Measurements from ENCODE around the gene NFE2L3. TPM values are rescaled to one million over a fixed set of nuclear protein-coding genes. Genes with fewer than 3 reads are reported as not detected.

Gene NFE2L3
- total and polyA plus RNA-seq, 2 donors (not counting 1 experiment from before 2014, with no cell fraction given) = 1.4 to 1.6 TPM

- TF ChIP-seq CTCF (IDR thresholded peaks at IDR 0.05) = no peak
- no peak for TF ChIP-seq EZH2 (IDR thresholded peaks at IDR 0.05; ENCODE audit: borderline replicate concordance, insufficient read depth, low read depth, low read length, poor library complexity, severe bottlenecking)
- ChIA-PET CTCF (interaction anchor here (0.5 to 9.6 kb wide), 35 partner anchors 9 to 542 kb away, joined by 3 to 114 read pairs (median 5); partner anchors contain the start of genes NFE2L3 and SNX10), POLR2A (interaction anchor here (0.5 to 2.9 kb wide), 6 partner anchors 9 to 200 kb away, joined by 3 to 14 read pairs (median 4); partner anchors contain the start of gene NFE2L3)
- peak overlapping the region; percentile 100 for H3K9ac ChIP-seq (ENCODE audit: low read length)
- H3K4me1 ChIP-seq (ENCODE audit: control insufficient read depth in 2 of 2, insufficient read depth in 2 of 2, low read length in 2 of 2) = peaks cover 48 to 51% of the 10 kb centered on the region in 2 donors
- Mint-ChIP-seq H3K9me3 (ENCODE audit: insufficient read depth) (no peaks in the 10 kb centered on the region), H3K4me1 (peaks cover 54% of the 10 kb centered on the region), H3K27ac (peak overlapping the region; percentile 84), H3K27me3 (no peaks in the 10 kb centered on the region), H3K4me3 (peak overlapping the region; percentile 99)
- peak overlapping the region; percentile 82 for H3K4me2 ChIP-seq (replicated peaks; ENCODE audit: low read depth, low read length, poor library complexity, severe bottlenecking)
- WGBS (ENCODE audit: insufficient coverage) = 20% methylated on average over 3 of the region's 5 CpGs
- no peak overlapping the region for H2AFZ ChIP-seq (ENCODE audit: insufficient read depth, low read depth, low read length, poor library complexity, severe bottlenecking)
- peaks cover 0 to 65% of the 10 kb centered on the region in 2 experiments for H3K36me3 ChIP-seq (replicated peaks in 1 of 2; ENCODE audit: control extremely low read depth in 1 of 2, control insufficient read depth in 1 of 2, extremely low read depth in 1 of 2, insufficient read depth in 2 of 2, low read length in 1 of 2)
- H3K27me3 ChIP-seq (replicated peaks in 1 of 4; ENCODE audit: control extremely low read depth in 1 of 4, control insufficient read depth in 3 of 4, insufficient read depth in 4 of 4, low read length in 3 of 4) = no peaks in the 10 kb centered on the region
- intact Hi-C loops (cut with micrococcal nuclease) = loop anchor here (1.0 to 10.0 kb wide), 6 partner anchors 8 to 967 kb away; partner anchors contain the start of gene HOXA9
- peaks cover 86% of the 10 kb centered on the region for H3K79me2 ChIP-seq (ENCODE audit: control insufficient read depth, insufficient read depth, low read length)
- H4K20me1 ChIP-seq (ENCODE audit: control insufficient read depth, insufficient read depth, low read length, poor library complexity, severe bottlenecking) = peaks cover 80% of the 10 kb centered on the region
- peak overlapping the region; percentile 80 to 100 (median 100) for H3K4me3 ChIP-seq (ENCODE audit: control extremely low read depth in 1 of 5, extremely low read depth in 1 of 5, insufficient read depth in 1 of 5, low read depth in 2 of 5, low read length in 4 of 5)
- H3K27ac ChIP-seq (ENCODE audit: low read length in 2 of 2) = peak overlapping the region; percentile 45 to 97
- ATAC-seq (ENCODE audit: low read depth) (no peak), DNase-seq (peak; percentile 80)
- no peaks in the 10 kb centered on the region for H3K9me3 ChIP-seq (ENCODE audit: control extremely low read depth in 1 of 3, control insufficient read depth in 2 of 3, insufficient read depth in 1 of 3, low read length in 2 of 3)
These were observed 45.4 kb downstream of the NFE2L3 start for GRCh38 chr7:26197153-26198115.
